ENCODE results near the gene NR0B1.

- TF ChIP-seq EZH2 (IDR thresholded peaks at IDR 0.05; ENCODE audit: insufficient read depth, poor library complexity, severe bottlenecking) = no peak
- no peak for TF ChIP-seq EZH2phosphoT487 (IDR thresholded peaks at IDR 0.05; ENCODE audit: insufficient read depth, low read depth)
These were observed 8.0 kb downstream of the NR0B1 start for GRCh38 chrX:30301208-30301607.
